T-helper 2 cell (primary cell): ENCODE measurements around the gene PACS1.
A peak's percentile ranks its signal among the peaks of the same experiment; 100 is the strongest.
"Not testable (repeated sequence)": the region's sequence is repeated elsewhere in the genome, so short reads cannot be mapped to it uniquely, and the experiment has no call there.

Experiments
- DNase-seq, 5 experiments: peaks; one replicate each; pipeline versions ENCODE4 v3.0.0 to v3.0.0-alpha.2; 2012 to 2022

PACS1 gene

GRCh38 chr11:66076561-66076960, 6.5 kb downstream of the PACS1 start:
- no peak for DNase-seq

GRCh38 chr11:66077927-66078326, 7.9 kb downstream of the PACS1 start:
- no peak for DNase-seq

- peak in 1 of 5 experiments; percentile 26 for DNase-seq
Observed at GRCh38 chr11:66078949-66079348, 8.9 kb downstream of the PACS1 start.

- DNase-seq = peak in 4 of 5 experiments; percentile 40 to 73 (median 51)
Observed at GRCh38 chr11:66080055-66080817, 10.2 kb downstream of the PACS1 start.

- DNase-seq = peak; percentile 26 to 93 (median 71)
Observed at GRCh38 chr11:66081505-66081904, 11.4 kb downstream of the PACS1 start.

- DNase-seq = no peak
Observed at GRCh38 chr11:66082946-66083698, 13.1 kb downstream of the PACS1 start.

GRCh38 chr11:66083767-66084166, 13.7 kb downstream of the PACS1 start:
- no peak for DNase-seq

GRCh38 chr11:66084821-66085475, 14.9 kb downstream of the PACS1 start:
- no peak for DNase-seq

GRCh38 chr11:66087148-66087908, 17.3 kb downstream of the PACS1 start:
- DNase-seq = no peak

- DNase-seq = no peak
Observed at GRCh38 chr11:66089067-66089466, 19.0 kb downstream of the PACS1 start.

GRCh38 chr11:66090288-66090687, 20.2 kb downstream of the PACS1 start:
- no peak for DNase-seq

- not testable (repeated sequence) for DNase-seq
Observed at GRCh38 chr11:66092125-66092524, 22.1 kb downstream of the PACS1 start.

GRCh38 chr11:66099746-66100145, 29.7 kb downstream of the PACS1 start:
- DNase-seq = not testable (repeated sequence)

- DNase-seq = peak; percentile 16 to 88 (median 52)
Observed at GRCh38 chr11:66100272-66101065, 30.4 kb downstream of the PACS1 start.

- DNase-seq = peak in 1 of 5 experiments; percentile 57
Observed at GRCh38 chr11:66101066-66101464, 31.0 kb downstream of the PACS1 start.

- DNase-seq = no peak
Observed at GRCh38 chr11:66104057-66104638, 34.1 kb downstream of the PACS1 start.

- DNase-seq = no peak
Observed at GRCh38 chr11:66106786-66107599, 36.9 kb downstream of the PACS1 start.

- peak in 1 of 5 experiments; percentile 17 for DNase-seq
Observed at GRCh38 chr11:66107600-66108510, 37.8 kb downstream of the PACS1 start.

GRCh38 chr11:66109294-66109693, 39.2 kb downstream of the PACS1 start:
- no peak for DNase-seq
